ENCODE results near the gene CRYAA.
"Not testable (repeated sequence)": the region's sequence is repeated elsewhere in the genome, so short reads cannot be mapped to it uniquely, and the experiment has no call there.

Gene CRYAA

GRCh38 chr21:43177043-43177906 lies 8.5 kb downstream of the CRYAA start:
- not testable (repeated sequence) for DNase-seq

- DNase-seq, result not testable (repeated sequence)
These were observed 9.5 kb downstream of the CRYAA start for GRCh38 chr21:43178175-43178826.

- DNase-seq, result not testable (repeated sequence)
These were observed 12.2 kb downstream of the CRYAA start for GRCh38 chr21:43181033-43181432.

GRCh38 chr21:43187268-43187667 lies 18.5 kb downstream of the CRYAA start:
- DNase-seq, result not testable (repeated sequence)

GRCh38 chr21:43187715-43188114 lies 18.9 kb downstream of the CRYAA start:
- no peak for DNase-seq

- DNase-seq, result no peak
These were observed 19.4 kb downstream of the CRYAA start for GRCh38 chr21:43188181-43188580.

GRCh38 chr21:43188592-43189210 lies 19.9 kb downstream of the CRYAA start:
- DNase-seq, result no peak

GRCh38 chr21:43189936-43190335 lies 21.1 kb downstream of the CRYAA start:
- DNase-seq, result no peak

- DNase-seq, result no peak
These were observed 21.7 kb downstream of the CRYAA start for GRCh38 chr21:43190544-43190943.

- DNase-seq, result no peak
These were observed 22.1 kb downstream of the CRYAA start for GRCh38 chr21:43190951-43191350.

- DNase-seq, result no peak
These were observed 22.7 kb downstream of the CRYAA start for GRCh38 chr21:43191521-43191920.

GRCh38 chr21:43191971-43192370 lies 23.2 kb downstream of the CRYAA start:
- no peak for DNase-seq

GRCh38 chr21:43192501-43193081 lies 23.8 kb downstream of the CRYAA start:
- no peak for DNase-seq

- DNase-seq, result no peak
These were observed 24.4 kb downstream of the CRYAA start for GRCh38 chr21:43193088-43193650.

GRCh38 chr21:43193651-43194302 lies 25.0 kb downstream of the CRYAA start:
- DNase-seq, result peak; percentile 67

GRCh38 chr21:43194303-43195120 lies 25.7 kb downstream of the CRYAA start:
- DNase-seq, result no peak

- no peak for DNase-seq
These were observed 26.6 kb downstream of the CRYAA start for GRCh38 chr21:43195121-43196021.

GRCh38 chr21:43196826-43197225 lies 28.0 kb downstream of the CRYAA start:
- DNase-seq, result no peak

GRCh38 chr21:43198376-43198775 lies 29.6 kb downstream of the CRYAA start:
- no peak for DNase-seq

- DNase-seq, result no peak
These were observed 32.7 kb downstream of the CRYAA start for GRCh38 chr21:43201491-43201890.
